HG03457 (cell line): ENCODE data around the gene PLPP2.

Experiments
- ATAC-seq: cut with Tn5 transposase; IDR thresholded peaks from one replicate; pipeline ENCODE4 v1.9.1; 2021; ENCODE audit warnings: moderate number of reproducible peaks; ENCODE audit not compliant: unreplicated experiment

PLPP2 gene

GRCh38 chr19:317710-318508, 26.7 kb upstream of the PLPP2 start:
- no peak for ATAC-seq

- ATAC-seq = no peak
These were observed 24.6 kb upstream of the PLPP2 start for GRCh38 chr19:315811-316210.

GRCh38 chr19:313988-314815, 23.0 kb upstream of the PLPP2 start:
- ATAC-seq = no peak

GRCh38 chr19:313169-313987, 22.2 kb upstream of the PLPP2 start:
- ATAC-seq = no peak

GRCh38 chr19:311813-312261, 20.6 kb upstream of the PLPP2 start:
- ATAC-seq = no peak

GRCh38 chr19:310781-311496, 19.7 kb upstream of the PLPP2 start:
- ATAC-seq = no peak

GRCh38 chr19:310141-310651, 19.0 kb upstream of the PLPP2 start:
- ATAC-seq = no peak

- no peak for ATAC-seq
These were observed 18.0 kb upstream of the PLPP2 start for GRCh38 chr19:309206-309565.

- ATAC-seq = no peak
These were observed 17.4 kb upstream of the PLPP2 start for GRCh38 chr19:308471-309205.

- no peak for ATAC-seq
These were observed 16.7 kb upstream of the PLPP2 start for GRCh38 chr19:307793-308420.

- ATAC-seq = no peak
These were observed 15.9 kb upstream of the PLPP2 start for GRCh38 chr19:307111-307531.

GRCh38 chr19:306151-306900, 15.1 kb upstream of the PLPP2 start:
- ATAC-seq = no peak

GRCh38 chr19:305240-306150, 14.3 kb upstream of the PLPP2 start:
- no peak for ATAC-seq

- ATAC-seq = no peak
These were observed 5.4 kb upstream of the PLPP2 start for GRCh38 chr19:296476-297225.

GRCh38 chr19:295687-296370, 4.6 kb upstream of the PLPP2 start:
- no peak for ATAC-seq
